IPS-NIHi7 (cell line): Measurements from ENCODE around the gene DDX39B.
"Not testable (repeated sequence)": the region's sequence is repeated elsewhere in the genome, so short reads cannot be mapped to it uniquely, and the experiment has no call there.

Source experiments
- DNase-seq: peaks from one replicate; pipeline ENCODE4 v3.0.0; 2012; ENCODE audit warnings: mixed read lengths; ENCODE audit errors: extremely low spot score

Gene DDX39B

DNA sequence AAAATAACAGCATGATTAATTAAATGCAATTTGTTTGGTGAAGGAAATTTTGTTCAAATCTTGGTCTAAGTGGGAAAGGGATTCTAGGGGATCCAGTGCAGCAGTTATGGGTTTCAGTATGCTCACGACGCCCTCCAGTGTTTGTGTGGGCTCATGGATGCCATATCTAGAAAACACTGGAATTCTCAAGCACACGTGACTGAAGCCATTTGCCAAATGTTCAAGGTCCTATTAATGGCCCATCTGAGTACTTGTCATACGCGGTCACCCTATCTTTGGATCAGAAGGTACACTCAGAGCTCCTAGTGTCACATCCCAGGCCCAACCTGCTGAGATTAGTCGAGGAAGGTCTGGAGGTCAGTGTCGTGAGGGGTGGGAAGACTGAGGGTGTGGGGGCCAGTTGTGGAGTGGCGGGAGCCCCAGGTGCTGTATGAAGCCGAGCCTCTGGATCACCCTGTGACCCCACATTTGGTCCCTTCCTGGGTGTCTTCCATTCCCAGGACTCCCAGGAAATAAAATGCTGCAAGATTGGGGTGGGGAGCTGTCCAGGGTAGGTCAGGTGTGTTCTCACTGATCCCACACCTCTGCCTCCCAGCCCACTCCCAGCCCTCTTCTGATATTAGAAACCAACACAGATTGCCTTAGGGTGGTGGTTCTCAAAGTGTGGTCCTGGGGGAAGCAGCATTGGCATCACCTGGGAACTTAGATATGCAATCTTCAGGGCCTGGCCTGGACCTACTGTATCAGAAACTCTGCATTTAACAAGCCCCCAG lies 55.6 kb downstream of the DDX39B start:
- DNase-seq: not testable (repeated sequence)

DNA sequence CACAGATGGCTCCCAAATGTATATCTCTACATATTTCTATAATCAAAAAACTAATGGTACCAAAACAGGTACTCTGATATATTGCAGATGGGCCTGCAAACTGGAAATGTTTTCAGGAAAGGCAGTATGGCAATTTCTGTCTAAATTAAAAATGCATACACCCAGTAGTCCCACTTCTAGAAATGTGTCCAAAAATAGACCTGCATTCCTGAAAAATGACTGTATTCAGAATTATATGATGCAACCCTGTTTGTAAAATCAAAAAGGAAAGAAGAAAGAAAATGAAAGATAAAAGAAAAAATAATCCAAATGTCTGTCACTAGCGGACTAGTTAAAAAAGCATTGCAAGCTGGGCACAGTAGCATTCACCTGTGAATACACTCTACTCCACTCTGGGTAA lies 56.7 kb downstream of the DDX39B start:
- DNase-seq: no peak

DNA sequence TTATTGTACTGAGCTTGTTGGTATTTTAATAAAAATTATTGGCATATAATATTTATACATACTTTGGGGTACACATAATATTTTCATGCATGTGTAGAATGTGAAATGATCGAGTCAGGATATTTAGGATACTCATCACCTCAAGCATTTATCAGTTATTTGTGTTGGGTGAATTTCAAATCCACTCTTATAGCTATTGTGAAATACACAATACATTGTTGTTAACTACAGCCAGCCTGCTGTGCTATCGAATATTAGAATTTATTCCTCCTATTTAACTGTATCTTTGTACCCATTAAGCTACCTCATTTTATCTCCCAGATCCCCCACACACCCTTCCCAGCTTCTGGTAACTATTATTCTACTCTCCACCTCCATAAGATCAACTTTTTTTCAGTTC lies 58.4 kb downstream of the DDX39B start:
- no peak for DNase-seq

DNA sequence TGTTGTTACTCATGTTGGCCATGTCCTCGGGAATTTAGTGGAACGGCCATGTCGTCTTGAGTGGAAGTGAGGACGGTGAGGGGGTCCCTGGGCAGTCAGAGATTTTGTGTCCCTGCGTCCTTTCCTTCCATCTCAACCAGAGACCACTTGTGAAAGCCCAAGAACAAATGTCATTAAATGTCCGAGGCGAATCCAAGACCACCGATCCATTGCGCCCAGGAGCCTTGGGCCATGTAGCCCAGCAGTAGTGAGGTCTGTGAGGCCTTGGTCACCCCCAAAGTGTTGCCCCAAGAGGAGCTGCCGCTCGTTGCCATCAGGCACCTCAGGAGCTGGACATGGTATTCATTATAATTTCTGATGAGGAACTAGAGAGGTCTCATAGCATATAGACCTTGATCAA lies 61.2 kb downstream of the DDX39B start:
- DNase-seq: no peak
